Muscle layer of colon (tissue), 2 donors: ENCODE data around the gene EFCAB9.
"Not testable (repeated sequence)": the region's sequence is repeated elsewhere in the genome, so short reads cannot be mapped to it uniquely, and the experiment has no call there.

Source experiments
- H3K27ac ChIP-seq: one replicate; pipeline ENCODE4 v1.7.0; 2013; ENCODE audit warnings: low read depth, mild to moderate bottlenecking, low read length, moderate library complexity
- H3K27me3 ChIP-seq, 2 donors: one replicate each; pipeline ENCODE4 v1.7.0; 2013; ENCODE audit warnings: low read length in 2 of 2, mild to moderate bottlenecking in 2 of 2; ENCODE audit not compliant: insufficient read depth in 2 of 2, control insufficient read depth in 1 of 2
- H3K36me3 ChIP-seq: one replicate; pipeline ENCODE4 v1.7.0; 2013; ENCODE audit warnings: mild to moderate bottlenecking, low read length; ENCODE audit not compliant: insufficient read depth
- H3K4me1 ChIP-seq: one replicate; pipeline ENCODE4 v1.7.0; 2013; ENCODE audit warnings: mild to moderate bottlenecking, low read length; ENCODE audit not compliant: insufficient read depth
- H3K4me3 ChIP-seq, 2 donors: one replicate each; pipeline ENCODE4 v1.7.0; 2013; ENCODE audit warnings: low read length in 2 of 2, low read depth in 1 of 2, mild to moderate bottlenecking in 1 of 2, moderate library complexity in 1 of 2
- H3K9ac ChIP-seq: one replicate; pipeline ENCODE4 v1.7.0; 2013; ENCODE audit warnings: low read length
- H3K9me3 ChIP-seq: one replicate; pipeline ENCODE4 v1.7.0; 2013; ENCODE audit warnings: mild to moderate bottlenecking, low read length
- donor health status: abdominal sarcoma.
- donor health status: Adenocarcinoma of cecum.

Gene EFCAB9

DNA sequence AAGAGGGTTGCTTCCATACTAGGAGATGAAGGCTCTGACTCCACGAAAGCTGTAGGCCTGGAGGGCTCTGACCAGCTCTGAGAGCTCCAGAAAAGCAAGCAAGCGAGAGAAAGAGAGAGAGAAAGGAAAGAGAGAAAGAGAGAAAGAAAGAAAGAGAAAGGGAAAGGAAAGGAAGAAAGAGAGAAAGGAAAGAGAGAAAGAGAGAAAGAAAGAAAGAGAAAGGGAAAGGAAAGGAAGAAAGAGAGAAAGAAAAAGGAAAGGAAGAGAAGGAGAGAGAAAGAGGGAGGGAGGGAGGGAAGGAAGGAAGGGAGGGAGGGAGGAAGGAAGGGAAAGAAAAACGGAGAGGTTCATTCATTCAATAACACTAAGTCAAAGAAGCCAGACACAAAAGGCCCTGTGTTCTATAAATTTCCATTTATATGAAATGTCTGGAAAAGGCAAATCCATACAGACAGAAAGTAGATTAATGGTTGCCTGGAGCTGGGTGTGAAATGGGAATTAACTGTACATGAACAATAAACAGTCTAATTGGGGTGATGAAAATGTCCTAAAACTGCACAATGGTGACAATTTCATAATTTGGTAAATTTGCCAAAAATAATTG, 4.2 kb upstream of the EFCAB9 start:
- H3K9ac ChIP-seq = no peak overlapping the region
- no peaks in the 10 kb centered on the region for H3K9me3 ChIP-seq
- H3K36me3 ChIP-seq = no peaks in the 10 kb centered on the region
- no peak overlapping the region for H3K27ac ChIP-seq
- no peaks in the 10 kb centered on the region for H3K27me3 ChIP-seq
- H3K4me3 ChIP-seq = no peak overlapping the region
- peaks cover 15% of the 10 kb centered on the region for H3K4me1 ChIP-seq

GRCh38 chr5:172194985-172195774, 1.2 kb downstream of the EFCAB9 start:
- Histone ChIP-seq H3K4me3 (no peak overlapping the region), H3K9me3 (no peaks in the 10 kb centered on the region), H3K4me1 (no peaks in the 10 kb centered on the region), H3K27ac (no peak overlapping the region), H3K36me3 (no peaks in the 10 kb centered on the region), H3K9ac (no peak overlapping the region), H3K27me3 (no peaks in the 10 kb centered on the region)

- not testable (repeated sequence) for H3K4me3 ChIP-seq, H3K27ac ChIP-seq, H3K9me3 ChIP-seq, H3K27me3 ChIP-seq, H3K9ac ChIP-seq, H3K36me3 ChIP-seq, H3K4me1 ChIP-seq
These were observed 3.8 kb downstream of the EFCAB9 start for GRCh38 chr5:172197775-172198174.

DNA sequence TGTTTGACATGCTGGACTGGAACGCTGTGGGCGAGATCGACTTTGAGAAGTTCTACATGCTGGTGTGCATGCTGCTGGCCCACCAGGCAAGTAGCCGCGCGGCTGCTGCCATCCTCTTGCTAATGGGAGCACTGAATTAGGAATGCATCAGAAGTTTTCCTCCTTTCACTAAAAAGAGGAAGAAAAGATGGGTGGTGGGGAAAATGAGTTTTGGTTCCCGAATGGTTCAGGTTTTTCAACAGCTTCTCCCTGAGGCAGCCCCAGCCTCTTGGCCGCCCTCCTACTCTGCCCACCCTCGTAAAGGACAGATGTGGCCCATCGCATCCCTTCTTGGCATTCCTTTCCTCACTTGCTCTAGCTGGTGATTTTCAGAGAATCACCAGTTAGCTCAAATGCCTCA, 5.5 kb downstream of the EFCAB9 start:
- Histone ChIP-seq H3K9me3 (no peaks in the 10 kb centered on the region), H3K36me3 (no peaks in the 10 kb centered on the region), H3K4me3 (no peak overlapping the region), H3K9ac (no peak overlapping the region), H3K27ac (no peak overlapping the region), H3K27me3 (no peaks in the 10 kb centered on the region), H3K4me1 (no peaks in the 10 kb centered on the region)

DNA sequence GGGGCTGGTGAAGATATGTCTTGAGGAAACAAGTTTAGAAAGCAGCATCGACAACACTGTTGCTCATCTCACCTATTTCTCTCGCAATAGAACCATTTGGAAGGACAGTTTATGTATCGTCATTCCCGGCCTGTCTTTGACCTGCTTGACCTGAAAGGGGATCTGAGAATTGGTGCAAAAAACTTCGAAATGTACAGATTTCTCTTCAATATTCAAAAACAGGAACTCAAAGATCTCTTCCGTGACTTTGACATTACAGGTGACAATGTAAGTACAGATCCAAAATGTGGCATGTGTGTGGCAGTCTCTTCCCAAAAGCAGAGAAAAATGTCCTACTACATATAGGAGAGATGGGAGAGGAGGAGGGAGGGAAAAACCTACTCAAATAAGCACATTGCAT, 6.5 kb downstream of the EFCAB9 start:
- Histone ChIP-seq H3K9ac (no peak overlapping the region), H3K36me3 (no peaks in the 10 kb centered on the region), H3K4me3 (no peak overlapping the region)

GRCh38 chr5:172205984-172206383, 12.0 kb downstream of the EFCAB9 start:
- H3K4me1 ChIP-seq, H3K9ac ChIP-seq, H3K4me3 ChIP-seq, H3K27me3 ChIP-seq, H3K27ac ChIP-seq, H3K36me3 ChIP-seq, H3K9me3 ChIP-seq: not testable (repeated sequence)

More for the DNA sequence above, 6.5 kb downstream of the EFCAB9 start:
- H3K4me1 ChIP-seq = no peaks in the 10 kb centered on the region
- H3K9me3 ChIP-seq = no peaks in the 10 kb centered on the region
- H3K27ac ChIP-seq = no peak overlapping the region
- no peaks in the 10 kb centered on the region for H3K27me3 ChIP-seq

GRCh38 chr5:172207511-172207910, 13.5 kb downstream of the EFCAB9 start:
- Histone ChIP-seq H3K27ac (no peak overlapping the region), H3K36me3 (peaks cover 17% of the 10 kb centered on the region), H3K4me1 (no peaks in the 10 kb centered on the region), H3K4me3 (no peak overlapping the region), H3K9ac (no peak overlapping the region), H3K9me3 (no peaks in the 10 kb centered on the region), H3K27me3 (no peaks in the 10 kb centered on the region)

DNA sequence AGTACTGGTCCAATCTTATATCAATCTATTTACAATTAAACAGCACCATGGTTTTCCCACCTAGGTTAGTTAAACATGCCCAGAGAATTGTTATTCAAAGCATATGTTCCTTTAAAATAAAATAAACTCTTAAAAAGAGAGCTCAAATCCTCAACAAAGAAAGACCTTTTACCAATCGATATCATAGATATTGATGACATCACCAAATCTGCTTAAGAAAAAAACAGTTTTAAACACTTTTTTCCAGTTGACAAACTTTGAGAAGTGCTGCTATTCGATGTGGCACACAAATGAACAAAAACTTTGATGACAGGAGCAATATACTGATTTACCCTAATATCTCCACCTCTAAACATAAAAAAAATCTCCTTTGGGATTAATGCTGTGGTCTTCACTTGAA, 15.7 kb downstream of the EFCAB9 start:
- Histone ChIP-seq H3K27me3 (no peaks in the 10 kb centered on the region), H3K9ac (no peak overlapping the region), H3K36me3 (peaks cover 20% of the 10 kb centered on the region), H3K27ac (no peak overlapping the region), H3K9me3 (no peaks in the 10 kb centered on the region), H3K4me1 (no peaks in the 10 kb centered on the region), H3K4me3 (no peak overlapping the region)

GRCh38 chr5:172211676-172212075, 17.7 kb downstream of the EFCAB9 start:
- peaks cover 20% of the 10 kb centered on the region for H3K36me3 ChIP-seq
- H3K9me3 ChIP-seq = no peaks in the 10 kb centered on the region
- no peaks in the 10 kb centered on the region for H3K4me1 ChIP-seq
- H3K27me3 ChIP-seq = no peaks in the 10 kb centered on the region
- H3K9ac ChIP-seq = no peak overlapping the region
- no peak overlapping the region for H3K27ac ChIP-seq
- H3K4me3 ChIP-seq = no peak overlapping the region

DNA sequence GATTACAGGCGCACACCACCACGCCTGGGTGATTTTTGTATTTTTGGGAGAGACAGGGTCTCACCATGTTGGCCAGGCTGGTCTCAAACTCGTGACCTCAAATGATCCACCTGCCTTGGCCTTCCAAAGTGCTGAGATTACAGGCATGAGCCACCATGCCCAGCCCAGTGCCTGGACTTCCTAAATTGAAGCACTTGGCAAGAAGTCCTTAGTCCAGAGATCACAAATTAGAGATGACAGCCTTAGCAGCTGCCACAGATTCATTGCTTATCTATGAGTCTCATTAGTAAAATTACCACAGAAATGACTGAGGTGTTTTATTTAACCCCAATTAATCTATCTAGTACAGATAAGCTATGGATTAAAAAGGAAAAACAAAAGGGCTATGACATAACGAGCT, 19.2 kb downstream of the EFCAB9 start:
- H3K27me3 ChIP-seq = no peaks in the 10 kb centered on the region
- H3K4me1 ChIP-seq = no peaks in the 10 kb centered on the region
- H3K9me3 ChIP-seq = no peaks in the 10 kb centered on the region
- H3K9ac ChIP-seq = no peak overlapping the region
- H3K27ac ChIP-seq = no peak overlapping the region
- H3K36me3 ChIP-seq = peaks cover 20% of the 10 kb centered on the region
- H3K4me3 ChIP-seq = no peak overlapping the region

GRCh38 chr5:172216345-172216744, 22.4 kb downstream of the EFCAB9 start:
- Histone ChIP-seq H3K36me3 (peaks cover 11% of the 10 kb centered on the region), H3K4me1 (no peaks in the 10 kb centered on the region), H3K9me3 (no peaks in the 10 kb centered on the region), H3K9ac (no peak overlapping the region), H3K4me3 (no peak overlapping the region), H3K27ac (no peak overlapping the region), H3K27me3 (no peaks in the 10 kb centered on the region)

DNA sequence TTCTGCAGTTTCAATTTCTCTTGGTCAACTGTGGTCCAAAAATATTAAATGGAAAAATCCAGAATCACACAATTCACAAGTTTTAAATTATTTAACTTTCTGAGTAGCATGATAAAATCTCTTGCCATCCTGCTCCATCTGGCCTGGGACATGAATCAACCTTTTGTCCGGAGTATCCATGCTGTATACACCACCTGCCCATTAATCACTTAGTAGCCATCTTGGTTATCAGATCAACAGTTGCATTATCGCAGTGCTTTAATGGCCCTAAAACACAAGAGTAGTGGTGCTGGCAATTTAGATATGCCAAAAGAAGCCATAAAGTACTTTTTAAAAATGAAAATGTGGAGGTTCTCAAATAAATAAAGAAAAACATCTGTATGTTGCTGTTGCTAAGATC, 25.3 kb downstream of the EFCAB9 start:
- Histone ChIP-seq H3K36me3 (peaks cover 2% of the 10 kb centered on the region), H3K4me3 (no peak overlapping the region), H3K4me1 (no peaks in the 10 kb centered on the region), H3K9me3 (no peaks in the 10 kb centered on the region), H3K9ac (no peak overlapping the region), H3K27ac (no peak overlapping the region), H3K27me3 (no peaks in the 10 kb centered on the region)
